Kidney glomerular epithelial cell (primary cell): ENCODE measurements around the gene DDHD1.

Experiments
- DNase-seq: peaks from one replicate; lab custom pipeline; 2025; lab: John Stamatoyannopoulos, UW

DDHD1 gene

DNA sequence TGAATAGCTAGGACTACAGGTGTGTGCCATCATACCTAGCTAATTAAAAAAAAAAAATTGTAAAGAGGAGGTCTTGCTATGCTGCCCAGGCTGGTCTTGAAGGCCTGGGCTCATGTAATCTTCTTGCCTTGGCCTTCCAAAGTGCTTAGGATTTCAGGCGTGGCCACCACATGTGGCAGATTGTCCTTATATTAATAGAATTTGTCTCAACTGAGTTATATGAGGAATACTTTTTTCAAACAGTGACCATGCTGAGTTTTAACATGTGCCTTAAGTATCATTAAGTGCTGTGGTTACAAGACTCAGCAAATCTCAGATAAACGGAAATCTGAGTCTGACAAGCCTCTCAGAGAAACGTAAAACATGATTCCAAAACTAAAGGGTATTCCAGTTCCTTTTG lies 119.1 kb downstream of the DDHD1 start:
- DNase-seq, result no peak

DNA sequence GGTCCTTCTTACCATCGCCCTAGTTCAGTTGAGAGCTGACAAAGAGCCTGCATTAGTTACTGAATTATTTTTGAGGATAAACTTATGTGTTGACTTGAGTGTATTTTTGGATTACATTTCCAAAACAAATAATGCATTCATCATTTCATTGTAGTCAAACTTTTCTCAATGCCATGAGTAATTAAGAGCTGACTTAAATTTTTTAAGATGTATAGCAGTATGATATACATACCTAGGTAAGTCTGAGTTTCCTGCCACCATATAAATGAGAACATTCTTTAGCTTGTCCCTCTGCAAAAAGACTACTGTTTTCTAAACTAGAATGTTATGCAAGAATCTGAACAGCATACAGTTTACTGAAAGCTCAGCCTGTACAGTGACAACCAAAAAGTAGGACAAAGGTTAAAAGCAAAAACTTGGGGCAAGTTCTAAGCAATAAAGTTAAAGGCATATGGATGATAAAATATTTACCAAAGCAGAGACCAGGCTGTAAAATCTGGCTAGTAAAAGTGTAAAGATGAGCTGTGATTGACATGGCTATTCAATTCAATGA lies 120.2 kb downstream of the DDHD1 start:
- no peak for DNase-seq

DNA sequence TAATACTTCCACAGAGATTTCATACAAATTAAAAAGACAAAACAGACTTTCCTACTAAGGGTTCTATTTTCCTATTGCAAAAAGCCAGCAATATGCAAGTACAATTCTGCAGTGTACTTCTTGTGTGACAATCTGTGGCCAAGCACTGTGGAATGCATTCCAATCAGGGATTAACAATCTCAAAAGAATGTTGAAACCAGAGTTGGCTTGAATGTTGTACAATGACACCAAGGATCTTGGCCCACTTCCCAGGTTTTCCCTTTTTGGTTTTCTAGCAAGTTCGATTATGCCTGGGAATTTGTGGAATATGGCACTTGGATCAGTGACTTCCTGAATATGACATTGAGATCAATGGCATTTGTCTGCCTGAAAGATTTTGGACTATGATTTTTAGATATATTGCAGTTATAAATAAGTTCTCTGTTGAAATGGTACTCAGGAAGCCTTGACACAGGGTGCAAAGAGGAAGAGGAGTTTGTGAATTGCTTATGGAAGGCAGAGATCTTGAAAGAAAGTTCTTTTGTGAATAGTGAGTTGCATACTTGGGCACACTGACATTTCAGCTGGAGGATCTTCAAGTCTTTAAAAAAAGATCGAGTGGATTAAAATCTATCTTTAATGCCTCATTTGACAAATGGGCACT lies 120.8 kb downstream of the DDHD1 start:
- DNase-seq, result no peak

DNA sequence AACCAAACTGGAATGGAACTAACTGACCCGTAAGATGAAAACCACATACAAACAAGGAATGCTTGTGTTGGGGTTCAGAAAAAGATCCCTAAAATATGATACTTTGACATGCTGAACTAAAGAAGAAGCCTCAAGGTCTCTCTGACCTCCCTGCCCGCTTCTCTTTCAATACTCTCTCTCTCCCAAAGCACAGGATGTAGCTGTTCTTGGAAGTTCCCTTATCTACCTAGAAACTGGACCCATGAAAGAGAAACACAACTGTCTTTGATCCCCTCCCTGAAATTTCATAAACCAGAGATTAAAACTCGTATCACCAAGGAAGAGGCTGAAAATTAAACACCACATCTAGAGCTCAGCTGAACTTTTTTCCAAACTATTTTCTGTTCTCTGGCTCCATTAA lies 125.6 kb downstream of the DDHD1 start:
- no peak for DNase-seq

DNA sequence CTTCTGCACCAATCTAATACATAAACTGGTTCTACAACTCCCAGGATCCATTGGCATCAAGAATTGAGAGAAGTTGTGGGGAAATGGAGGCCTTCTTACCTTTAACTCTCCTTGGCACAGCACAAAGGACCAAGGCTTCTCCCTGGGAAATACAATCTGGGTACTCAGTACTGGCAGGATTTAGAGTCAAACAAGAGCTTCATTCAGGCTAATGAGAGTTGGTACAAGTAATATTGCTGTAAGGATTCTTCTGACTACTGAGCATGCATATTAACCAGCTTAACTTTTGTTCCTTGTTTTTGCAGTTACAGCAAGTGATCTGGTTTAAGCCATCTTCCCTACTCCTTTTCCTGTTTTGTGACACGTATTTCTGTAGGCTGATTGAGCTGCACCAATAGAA lies 126.1 kb downstream of the DDHD1 start:
- DNase-seq, result no peak

DNA sequence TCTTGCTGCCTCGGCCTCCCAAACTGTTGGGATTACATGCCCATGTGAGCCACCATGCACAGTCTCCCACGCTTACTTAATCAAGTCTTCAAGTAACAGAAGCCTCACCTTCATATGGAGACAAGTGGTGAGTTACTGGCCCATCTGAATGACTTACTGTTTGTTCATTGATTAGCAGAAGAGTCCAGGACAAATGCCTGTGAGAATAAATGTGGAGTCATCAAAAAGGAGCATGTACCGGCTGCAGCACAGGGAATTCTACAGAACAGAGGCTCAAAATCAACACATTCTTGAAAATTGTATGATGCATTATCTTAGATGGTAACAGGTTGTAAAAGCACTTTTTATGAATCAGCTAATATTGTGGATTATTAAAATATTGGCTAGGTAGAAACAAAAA lies 129.8 kb downstream of the DDHD1 start:
- DNase-seq, result no peak

DNA sequence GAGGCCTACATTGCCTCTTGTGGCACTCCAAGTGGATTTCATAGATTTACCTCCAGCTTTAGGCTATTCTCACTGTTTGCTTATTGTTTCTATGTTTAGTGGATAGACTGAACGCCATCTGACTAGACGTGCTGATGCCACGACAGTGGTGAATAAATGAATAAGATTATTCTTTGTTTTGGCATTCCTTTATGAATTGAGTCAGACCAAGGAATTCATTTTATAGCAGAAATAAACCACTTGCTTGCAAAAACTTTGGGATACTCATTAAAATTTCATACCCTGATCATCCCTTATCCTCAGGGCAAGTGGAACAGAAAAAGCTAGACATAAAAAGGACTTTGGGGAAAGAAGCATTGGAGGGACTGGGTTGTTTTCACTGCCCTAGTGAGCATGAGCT lies 130.5 kb downstream of the DDHD1 start:
- no peak for DNase-seq

DNA sequence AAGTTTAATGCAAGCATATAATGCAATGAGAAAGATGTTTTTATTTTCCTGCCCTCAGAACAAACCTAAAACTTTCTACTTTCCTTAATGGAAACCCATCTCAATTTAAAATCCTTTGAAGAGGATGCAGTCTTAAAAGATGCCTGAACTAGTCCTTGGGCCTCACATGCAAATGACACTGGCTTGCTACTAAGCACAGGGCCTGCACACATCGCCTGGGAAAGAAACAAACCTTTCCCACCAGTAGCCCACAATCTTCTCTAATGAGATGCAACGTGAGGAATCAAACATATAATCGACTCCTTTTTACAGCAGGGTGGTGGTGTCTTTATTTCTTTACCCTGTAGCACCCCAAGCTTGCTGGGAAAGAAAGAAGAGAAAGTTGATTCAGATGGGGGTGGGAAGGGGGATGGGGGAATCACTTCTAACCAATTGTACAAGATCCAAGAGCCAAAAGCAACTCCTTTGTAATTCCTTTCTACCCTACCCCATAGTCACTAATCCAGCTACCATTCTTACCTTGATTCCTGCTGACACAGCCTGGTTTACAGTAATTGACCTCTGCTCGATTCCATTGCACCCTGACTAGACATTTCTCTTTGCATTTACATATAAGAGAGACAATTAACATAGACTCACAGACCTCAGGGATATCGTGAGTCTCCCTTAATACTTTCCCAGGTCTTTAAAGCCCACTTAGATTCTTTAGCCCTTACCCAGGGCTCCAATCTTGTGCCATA lies 132.8 kb downstream of the DDHD1 start:
- DNase-seq, result no peak

DNA sequence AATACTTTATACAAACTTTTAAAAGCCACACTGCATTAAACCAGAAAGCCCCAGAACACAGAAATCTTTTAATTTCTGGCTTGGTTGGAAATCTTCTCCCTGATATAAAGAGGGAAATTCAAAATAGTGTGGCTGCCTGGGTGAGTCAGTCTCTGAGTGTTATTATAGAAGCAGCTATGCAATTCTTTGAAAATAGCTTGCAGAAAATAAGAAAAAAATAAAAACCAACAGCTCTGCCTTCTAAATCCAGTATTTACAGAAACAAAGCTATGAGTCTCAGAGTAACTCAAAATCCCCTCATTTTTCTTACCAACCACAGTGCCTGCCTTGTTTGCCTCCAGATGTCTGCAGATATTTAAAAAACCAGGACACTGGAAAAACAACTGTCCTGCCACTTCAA lies 133.7 kb downstream of the DDHD1 start:
- DNase-seq, result no peak

DNA sequence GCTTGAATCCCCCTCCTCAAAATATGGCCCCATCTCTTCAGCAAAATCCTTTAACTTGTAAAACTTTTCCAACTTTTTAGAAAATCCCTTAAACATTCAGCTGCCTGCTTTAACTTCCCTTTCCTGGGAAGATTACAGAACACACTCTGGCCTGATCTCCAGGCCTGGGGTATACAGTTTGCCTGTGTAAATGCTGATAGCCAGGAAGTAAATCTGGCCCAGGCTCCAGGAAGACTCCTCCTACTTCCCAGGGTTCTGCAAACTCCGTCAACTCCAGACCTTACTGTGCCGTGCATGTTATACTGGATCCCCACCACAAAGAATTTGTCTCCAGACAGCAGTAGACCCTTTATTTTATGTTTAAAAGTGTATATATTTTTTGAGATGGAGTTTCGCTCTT lies 135.3 kb downstream of the DDHD1 start:
- DNase-seq, result no peak

DNA sequence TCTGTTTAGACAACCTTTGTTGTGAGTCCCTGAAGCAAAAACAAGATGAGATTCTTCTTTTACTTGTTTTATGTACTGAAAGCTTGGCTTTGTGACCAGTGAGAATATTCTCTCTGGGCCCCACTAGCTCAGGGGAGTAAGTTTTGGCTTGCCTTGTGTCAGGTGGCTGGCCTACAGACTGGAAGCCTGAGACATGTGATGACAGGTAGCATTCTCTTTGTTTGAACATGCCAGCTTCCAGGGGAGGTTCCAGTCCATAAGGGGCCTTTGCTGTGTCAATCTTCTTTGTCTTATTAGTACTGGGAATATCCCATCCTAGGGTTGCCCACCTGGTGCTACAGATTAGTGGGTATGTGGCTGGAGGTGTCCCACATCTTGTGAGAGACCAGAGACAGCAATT lies 136.2 kb downstream of the DDHD1 start:
- no peak for DNase-seq

DNA sequence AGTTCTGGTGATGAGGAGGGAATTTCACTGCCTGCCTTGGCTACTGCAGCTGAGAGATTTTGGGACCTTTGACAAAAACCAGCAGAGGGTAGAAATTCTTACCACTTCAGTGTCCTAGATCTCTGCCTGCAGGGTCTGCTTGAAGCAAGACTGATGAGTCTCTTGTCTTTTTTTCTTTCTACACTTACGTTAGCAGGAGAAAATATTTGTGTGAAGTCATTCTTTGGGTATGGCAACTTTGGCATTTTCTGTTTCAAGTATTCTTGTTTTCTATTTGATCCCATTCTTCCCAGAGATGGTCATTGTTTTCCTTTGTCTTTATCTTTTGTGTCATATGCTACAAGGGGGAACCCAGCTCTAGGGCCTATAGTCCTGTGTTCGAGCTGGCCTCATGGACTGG lies 136.6 kb downstream of the DDHD1 start:
- no peak for DNase-seq

DNA sequence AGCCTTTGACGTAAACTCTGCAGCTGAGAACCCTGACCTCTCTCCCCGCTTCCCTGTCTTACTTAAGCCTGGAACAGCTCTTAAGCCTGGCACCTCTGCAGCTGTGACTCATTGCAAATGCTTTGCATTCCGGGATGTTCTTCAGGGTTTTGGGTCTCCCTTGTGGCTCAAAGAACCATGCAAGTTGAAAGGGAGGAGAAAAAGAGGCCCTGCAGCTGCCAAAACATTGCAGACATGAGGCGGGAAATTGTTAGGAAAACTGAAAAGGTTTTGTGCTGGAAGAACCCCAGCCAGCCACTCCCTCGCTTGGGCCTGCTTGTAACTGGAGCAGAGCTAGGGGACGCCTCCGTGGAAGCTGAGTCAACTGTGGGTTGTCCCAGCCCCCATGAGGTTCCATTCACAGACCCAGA lies 142.1 kb downstream of the DDHD1 start:
- DNase-seq, result peak; percentile 57

DNA sequence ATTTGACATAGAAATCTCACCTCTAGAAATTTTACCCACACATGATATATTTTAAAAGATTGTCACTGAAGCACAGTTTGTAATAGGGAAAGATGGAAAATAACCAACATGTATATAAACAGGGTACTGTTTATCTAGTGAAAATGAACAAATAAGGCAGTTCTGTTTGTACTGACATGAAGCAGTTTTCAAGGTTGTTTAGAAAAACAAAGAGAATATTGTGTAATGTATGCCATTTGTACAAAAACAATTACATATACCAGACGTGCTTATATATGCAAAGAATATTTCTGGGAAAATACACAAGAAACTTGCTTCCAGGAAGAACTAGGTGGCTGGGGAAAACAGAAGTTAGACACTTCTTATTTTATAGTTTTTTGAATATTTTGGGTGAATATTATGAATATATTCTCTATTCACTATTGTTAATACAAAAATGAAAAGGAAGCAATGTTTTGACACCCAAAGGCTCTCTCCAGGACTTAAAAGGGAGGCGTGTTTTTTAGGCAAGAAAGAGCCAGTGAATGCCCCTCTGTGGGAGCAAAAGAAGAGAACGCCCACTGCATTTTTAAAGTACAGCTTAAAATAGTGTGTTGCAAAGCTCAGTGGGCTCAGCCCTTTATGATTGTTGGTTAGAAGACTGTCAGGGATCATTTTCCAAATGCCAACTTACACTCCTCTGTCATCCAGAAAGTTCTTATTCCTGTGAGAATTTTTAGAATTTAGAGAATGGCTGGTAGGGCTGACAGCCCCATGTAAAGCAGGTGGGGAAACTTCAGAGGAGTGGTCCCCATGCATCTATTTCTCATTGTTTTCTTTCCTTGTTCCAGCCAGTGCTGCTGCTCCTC lies 142.7 kb downstream of the DDHD1 start:
- DNase-seq, result no peak

DNA sequence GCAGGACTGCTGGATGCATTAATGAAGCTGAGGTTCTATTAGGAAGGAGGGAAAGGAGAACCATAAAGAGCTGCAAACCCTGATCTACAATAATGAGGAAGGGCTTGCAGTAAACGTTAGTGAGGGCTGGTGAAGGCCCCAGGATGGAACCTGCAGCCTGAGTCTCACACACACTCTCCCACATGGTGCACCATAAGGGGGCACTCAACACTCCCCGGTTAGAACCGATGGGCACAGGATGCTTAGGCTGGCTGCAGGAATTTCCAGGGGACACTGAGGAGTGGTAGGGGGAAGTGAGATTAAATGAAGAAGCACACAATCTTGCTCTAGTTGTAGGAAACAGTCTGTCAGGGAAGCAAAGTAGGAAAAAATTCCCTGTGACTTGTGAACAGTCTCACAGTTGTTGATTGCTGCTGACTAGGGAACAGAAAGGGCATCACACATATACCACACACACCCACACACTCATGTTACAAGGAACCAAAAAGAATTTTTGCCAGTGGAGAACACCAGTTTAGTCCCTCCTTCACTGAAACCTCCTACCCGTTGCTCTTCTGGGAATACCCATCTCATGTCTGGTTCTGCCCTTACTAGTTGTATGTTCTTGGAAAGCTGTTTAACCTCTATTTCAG lies 146.1 kb downstream of the DDHD1 start:
- no peak for DNase-seq

DNA sequence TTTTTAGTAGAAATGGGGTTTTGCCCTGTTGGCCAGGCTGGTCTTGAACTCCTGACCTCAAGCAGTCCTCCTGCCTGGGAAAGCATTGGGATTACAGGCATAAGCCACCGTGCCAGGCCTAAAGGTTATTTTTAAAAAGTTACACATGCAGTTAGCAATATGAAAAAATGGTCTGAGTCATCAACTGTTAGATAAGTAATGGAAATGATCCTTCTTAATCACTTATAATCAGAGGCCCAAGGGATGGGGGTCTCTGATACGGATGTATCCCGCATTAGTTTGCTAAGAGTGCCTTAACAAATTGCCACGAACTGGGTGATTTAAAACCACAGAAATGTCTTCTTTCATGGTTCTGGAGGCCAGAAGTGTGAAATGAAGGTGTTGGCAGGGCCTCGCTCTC lies 148.1 kb downstream of the DDHD1 start:
- no peak for DNase-seq

DNA sequence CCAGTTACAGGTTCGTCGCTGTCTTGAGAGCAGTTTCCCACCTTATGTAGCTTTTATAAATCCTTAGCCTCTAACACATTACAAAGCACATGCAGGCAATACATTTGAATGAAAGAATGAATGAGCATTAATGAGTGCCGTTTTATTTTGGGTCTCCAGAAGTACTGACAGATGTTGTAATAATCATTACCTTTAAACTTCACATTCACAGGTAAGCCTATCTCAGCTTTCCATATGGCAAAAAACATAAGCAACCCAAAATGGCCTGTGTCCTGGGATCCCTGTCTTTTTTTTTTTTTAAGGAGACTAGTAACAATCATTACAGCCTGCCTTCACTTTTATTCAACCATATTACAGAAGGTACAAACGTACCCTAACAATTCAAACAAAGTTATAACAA lies 149.3 kb downstream of the DDHD1 start:
- no peak for DNase-seq

DNA sequence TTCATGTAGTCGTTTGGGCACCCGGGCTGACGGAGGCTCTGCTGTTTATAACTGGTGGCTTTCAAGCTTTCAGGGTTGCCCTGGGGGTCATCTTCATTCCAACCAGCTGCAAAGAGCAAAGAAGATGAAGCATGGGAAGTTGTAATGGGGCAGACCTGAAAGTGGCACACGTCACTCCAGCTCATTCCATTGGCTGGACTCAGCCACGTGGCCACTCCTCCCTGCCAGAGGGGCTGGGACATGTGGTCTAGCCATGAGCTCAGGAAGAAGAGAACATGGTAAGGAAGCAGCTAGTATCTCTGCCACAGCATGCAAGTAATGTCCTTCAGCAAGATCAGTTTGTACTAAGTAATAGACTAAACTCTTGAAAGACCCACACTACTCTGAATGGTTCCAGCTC lies 150.5 kb downstream of the DDHD1 start:
- no peak for DNase-seq

DNA sequence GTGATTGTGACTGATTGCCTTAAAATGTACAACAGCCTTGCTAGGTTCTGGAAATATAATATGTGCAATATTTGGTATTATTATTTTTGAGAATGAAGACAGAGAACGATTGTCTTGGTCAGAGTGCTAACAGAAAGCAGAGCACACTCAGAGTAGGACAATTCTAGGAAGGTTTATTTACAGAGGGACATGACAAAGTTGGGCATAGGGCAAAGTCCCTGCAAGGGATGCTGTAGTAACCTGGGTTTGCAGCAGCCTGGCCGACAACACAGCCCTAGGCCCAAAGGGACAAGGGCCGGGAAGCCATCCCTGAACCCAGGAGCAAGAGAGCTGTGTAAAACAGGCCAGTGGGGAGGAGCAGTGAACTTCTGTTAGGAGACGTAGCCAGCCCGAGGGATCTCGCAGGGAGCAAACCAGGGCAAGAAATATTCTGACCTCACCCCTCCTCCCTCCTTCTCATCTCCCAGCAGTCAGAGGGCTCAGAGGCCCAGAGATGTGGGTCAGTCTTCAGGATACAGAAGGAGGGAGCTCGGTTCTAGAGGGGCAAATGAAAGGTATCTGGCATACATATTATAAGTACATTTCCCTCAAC lies 151.2 kb downstream of the DDHD1 start:
- no peak for DNase-seq

DNA sequence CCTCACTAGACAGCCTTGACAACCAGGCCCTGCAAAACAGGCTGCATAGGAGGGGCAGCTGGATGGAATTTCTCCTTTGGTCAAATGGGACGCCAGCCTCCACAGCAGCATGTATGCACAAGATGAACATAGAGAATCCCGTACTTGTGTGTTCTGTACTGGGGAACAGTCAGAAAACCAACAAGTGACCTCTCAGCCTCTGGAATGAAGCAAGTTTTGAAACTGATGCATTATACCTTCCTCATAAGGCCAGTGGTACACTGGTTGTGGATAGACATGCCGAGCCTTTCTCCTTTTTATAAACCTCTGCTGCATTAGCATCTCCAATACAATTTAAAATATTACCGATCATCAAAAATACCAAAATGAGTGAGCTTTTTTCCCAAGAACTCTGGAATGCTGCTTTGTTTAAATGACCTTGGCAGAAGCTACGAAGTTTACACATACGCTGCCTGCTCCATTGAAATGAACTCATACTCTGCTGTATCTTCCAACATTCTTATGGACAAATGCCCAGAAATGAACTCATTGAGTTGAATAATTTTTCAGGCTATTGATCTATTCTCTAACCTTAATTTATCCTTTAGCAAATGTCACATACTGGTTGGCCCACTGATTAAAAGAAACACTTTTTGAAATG lies 154.6 kb downstream of the DDHD1 start:
- no peak for DNase-seq

DNA sequence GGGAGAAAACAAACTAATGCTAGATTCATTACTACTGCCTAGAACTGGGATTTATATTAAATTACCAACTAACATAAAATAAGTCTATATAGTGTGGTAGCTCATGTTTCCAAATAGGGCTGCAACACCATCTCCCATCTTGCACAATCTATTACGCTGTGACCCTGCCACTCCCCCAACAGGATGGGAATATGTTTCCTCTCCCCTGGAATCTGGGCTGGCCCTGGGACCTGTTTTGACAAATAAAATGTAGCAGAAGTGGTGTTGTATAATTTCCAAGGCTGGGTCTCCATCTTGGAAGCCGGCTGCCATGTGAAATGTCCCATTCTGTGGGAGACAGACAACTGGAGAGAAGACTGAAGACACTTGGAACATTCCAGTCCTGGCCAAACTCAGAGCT lies 156.6 kb downstream of the DDHD1 start:
- DNase-seq, result no peak
